Measurements from ENCODE around the gene SP5. TPM values are rescaled to one million over a fixed set of nuclear protein-coding genes. Genes with fewer than 3 reads are reported as not detected.

Gene SP5
- total RNA-seq (under 1 TPM; 0.05 to 0.84 TPM), polyA plus RNA-seq (1 to 10 TPM; 1.6 TPM)

- peak within 1 kb of the TSS; percentile 63 to 66 for H3K27ac ChIP-seq (ENCODE audit: low read depth in 1 of 2, low read length in 2 of 2)
- DNase-seq (ENCODE audit: low spot score), result peak; percentile 41
- H3K9me3 ChIP-seq (ENCODE audit: control insufficient read depth in 4 of 4, low read length in 3 of 4), result no peaks in the 10 kb centered on the region
- H3K27me3 ChIP-seq (ENCODE audit: control insufficient read depth in 4 of 4, insufficient read depth in 4 of 4, low read length in 3 of 4), result no peaks in the 10 kb centered on the region
- H3K4me1 ChIP-seq (ENCODE audit: control insufficient read depth in 4 of 4, insufficient read depth in 4 of 4, low read length in 3 of 4), result peaks cover 16 to 47% (median 30%) of the 10 kb centered on the region in 4 donors
- TF ChIP-seq ATF3 (IDR thresholded peaks at IDR 0.05), result no peak
- TF ChIP-seq HNF4G (IDR thresholded peaks at IDR 0.05), result no peak
- TF ChIP-seq TAF1 (conservative IDR thresholded peaks at IDR 0.05), result no peak
- TF ChIP-seq SP1 (IDR thresholded peaks at IDR 0.05), result no peak
- TF ChIP-seq HNF4A (conservative IDR thresholded peaks at IDR 0.05), result peak in 1 of 2 donors; percentile 2
- TF ChIP-seq FOXA1 (IDR thresholded peaks at IDR 0.05), result no peak
- no peak for TF ChIP-seq NR2F2 (IDR thresholded peaks at IDR 0.05)
- TF ChIP-seq JUND (IDR thresholded peaks at IDR 0.05), result no peak
- no peak for TF ChIP-seq ZBTB33 (IDR thresholded peaks at IDR 0.05)
- peak; percentile 21 for TF ChIP-seq MAX (IDR thresholded peaks at IDR 0.05)
- TF ChIP-seq YY1 (IDR thresholded peaks at IDR 0.05), result peak; percentile 30
- peak; percentile 44 to 52 for TF ChIP-seq RAD21 (IDR thresholded peaks at IDR 0.05)
- TF ChIP-seq REST (IDR thresholded peaks at IDR 0.05), result no peak
- peaks cover 0 to 2% (median 0%) of the 10 kb centered on the region in 4 donors for H3K36me3 ChIP-seq (ENCODE audit: control insufficient read depth in 4 of 4, insufficient read depth in 3 of 4, low read depth in 1 of 4, low read length in 3 of 4)
- peak within 1 kb of the TSS; percentile 57 to 64 (median 63) for H3K4me3 ChIP-seq (ENCODE audit: low read depth in 1 of 3, low read length in 3 of 3)
- under 1% methylated on average over 62 of the region's 62 CpGs for WGBS
- peak within 1 kb of the TSS; percentile 33 to 36 for H3K9ac ChIP-seq (ENCODE audit: low read depth in 1 of 2, low read length in 2 of 2)
Observed at GRCh38 chr2:170715062-170715931, at the start of gene SP5. Gene SP5 (plus strand): TSS chr2:170715337. CDS start chr2:170715513, 176 bp downstream.

GRCh38 chr2:170665743-170666142 is 49.4 kb upstream of the SP5 start:
- DNase-seq (ENCODE audit: low spot score), result no peak
- no peaks in the 10 kb centered on the region for H3K4me1 ChIP-seq (ENCODE audit: control insufficient read depth in 4 of 4, insufficient read depth in 4 of 4, low read length in 3 of 4)
- no peaks in the 10 kb centered on the region for H3K27me3 ChIP-seq (ENCODE audit: control insufficient read depth in 4 of 4, insufficient read depth in 4 of 4, low read length in 3 of 4)
- H3K9ac ChIP-seq (ENCODE audit: low read depth in 1 of 2, low read length in 2 of 2), result no peak overlapping the region
- WGBS, result 62% methylated on average over 5 of the region's 5 CpGs
- no peak overlapping the region for H3K4me3 ChIP-seq (ENCODE audit: low read depth in 1 of 3, low read length in 3 of 3)
- no peaks in the 10 kb centered on the region for H3K9me3 ChIP-seq (ENCODE audit: control insufficient read depth in 4 of 4, low read length in 3 of 4)
- no peak overlapping the region for H3K27ac ChIP-seq (ENCODE audit: low read depth in 1 of 2, low read length in 2 of 2)
- no peaks in the 10 kb centered on the region for H3K36me3 ChIP-seq (ENCODE audit: control insufficient read depth in 4 of 4, insufficient read depth in 3 of 4, low read depth in 1 of 4, low read length in 3 of 4)
- TF ChIP-seq RAD21 (IDR thresholded peaks at IDR 0.05) (no peak), HNF4G (IDR thresholded peaks at IDR 0.05) (no peak), YY1 (IDR thresholded peaks at IDR 0.05) (no peak), ZBTB33 (IDR thresholded peaks at IDR 0.05) (no peak), SP1 (IDR thresholded peaks at IDR 0.05) (no peak), GABPA (IDR thresholded peaks at IDR 0.05 in 1 of 2, conservative IDR thresholded peaks at IDR 0.05 in 1 of 2) (no peak), FOXA1 (IDR thresholded peaks at IDR 0.05) (no peak), EGR1 (IDR thresholded peaks at IDR 0.05; ENCODE audit: low read depth in 2 of 2) (no peak), JUND (IDR thresholded peaks at IDR 0.05) (no peak), HNF4A (conservative IDR thresholded peaks at IDR 0.05) (no peak), RXRA (IDR thresholded peaks at IDR 0.05) (no peak), MAX (IDR thresholded peaks at IDR 0.05) (no peak), FOXA2 (IDR thresholded peaks at IDR 0.05) (no peak), NR2F2 (IDR thresholded peaks at IDR 0.05) (no peak), REST (IDR thresholded peaks at IDR 0.05) (no peak), TAF1 (conservative IDR thresholded peaks at IDR 0.05) (no peak), ATF3 (IDR thresholded peaks at IDR 0.05) (no peak)

All from liver (tissue), 9 donors.